SK-N-SH (cell line): ENCODE measurements around the gene FMN2.
"Not testable (repeated sequence)": the region's sequence is repeated elsewhere in the genome, so short reads cannot be mapped to it uniquely, and the experiment has no call there.

Experiments
- CTCF ChIP-seq: fragments of 200-600 bp; sonication (generic); IDR thresholded peaks from 2 replicates; pipeline ENCODE4 v1.6.1; 2017; ENCODE audit warnings: antibody characterized with exemption, mild to moderate bottlenecking, moderate library complexity
- GABPA ChIP-seq: IDR thresholded peaks from 2 replicates; pipeline ENCODE4 v1.4.0; 2012; ENCODE audit warnings: low read depth, mild to moderate bottlenecking
- RFX5 ChIP-seq: IDR thresholded peaks from 2 replicates; pipeline ENCODE4 v1.6.1; 2012; ENCODE audit warnings: mild to moderate bottlenecking, improper control_type of control experiment, low read length
- SIN3A ChIP-seq: IDR thresholded peaks from 2 replicates; pipeline ENCODE4 v1.6.1; 2012; ENCODE audit warnings: low read depth, mild to moderate bottlenecking, low read length, moderate library complexity, borderline replicate concordance
- YY1 ChIP-seq: IDR thresholded peaks from 2 replicates; pipeline ENCODE4 v1.4.0; 2012; ENCODE audit warnings: low read depth, mild to moderate bottlenecking
- TF ChIP-seq, protein P1 (sequence below): IDR thresholded peaks from 2 replicates; pipeline ENCODE4; 2012

DNA sequence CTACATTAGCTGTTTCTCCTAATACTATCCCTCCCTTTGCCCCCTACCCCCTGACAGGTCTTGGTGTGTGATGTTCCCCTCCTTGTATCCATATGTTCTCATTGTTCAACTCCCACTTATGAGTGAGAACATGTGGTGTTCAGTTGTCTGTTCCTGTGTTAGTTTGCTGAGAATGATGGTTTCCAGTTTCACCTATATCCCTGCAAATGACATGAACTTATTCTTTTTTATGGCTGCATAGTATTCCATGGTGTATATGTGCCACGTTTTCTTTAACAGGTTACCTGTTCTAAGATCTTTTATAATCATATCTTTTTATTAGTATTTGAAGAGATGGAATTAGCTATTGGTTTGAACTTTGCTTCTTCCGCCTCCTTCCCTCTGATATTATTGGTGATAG, 172.8 kb downstream of the FMN2 start:
- TF ChIP-seq, protein P1, sequence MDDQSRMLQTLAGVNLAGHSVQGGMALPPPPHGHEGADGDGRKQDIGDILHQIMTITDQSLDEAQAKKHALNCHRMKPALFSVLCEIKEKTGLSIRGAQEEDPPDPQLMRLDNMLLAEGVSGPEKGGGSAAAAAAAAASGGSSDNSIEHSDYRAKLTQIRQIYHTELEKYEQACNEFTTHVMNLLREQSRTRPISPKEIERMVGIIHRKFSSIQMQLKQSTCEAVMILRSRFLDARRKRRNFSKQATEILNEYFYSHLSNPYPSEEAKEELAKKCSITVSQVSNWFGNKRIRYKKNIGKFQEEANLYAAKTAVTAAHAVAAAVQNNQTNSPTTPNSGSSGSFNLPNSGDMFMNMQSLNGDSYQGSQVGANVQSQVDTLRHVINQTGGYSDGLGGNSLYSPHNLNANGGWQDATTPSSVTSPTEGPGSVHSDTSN = not testable (repeated sequence)
- TF ChIP-seq CTCF, SIN3A, GABPA, YY1, RFX5: not testable (repeated sequence)
